Ovary (tissue), 3 donors: ENCODE measurements around the gene DTYMK.

Source experiments
- CTCF ChIP-seq, 3 donors: fragments of 450-650 bp in 2 of 3; fragments of 200-600 bp in 1 of 3; IDR thresholded peaks; one replicate each; pipeline versions ENCODE4 v1.5.1 to v1.8.0; 2016 to 2022; ENCODE audit warnings: antibody characterized with exemption in 3 of 3, mild to moderate bottlenecking in 1 of 3
- POLR2A ChIP-seq: fragments of 450-650 bp; IDR thresholded peaks from one replicate; pipeline ENCODE4 v1.6.1; 2017; ENCODE audit warnings: antibody characterized with exemption, mild to moderate bottlenecking, moderate library complexity
- donor health status: DM: no; HTN: no; CAD: no.

- TF ChIP-seq POLR2A (no peak), CTCF (IDR thresholded peaks at IDR 0.05) (no peak)
Observed at GRCh38 chr2:241668354-241668753, 18.3 kb downstream of the DTYMK start.
